ENCODE measurements around the gene CT45A10. TPM values are rescaled to one million over a fixed set of nuclear protein-coding genes. Genes with fewer than 3 reads are reported as not detected.
"Not testable (repeated sequence)": the region's sequence is repeated elsewhere in the genome, so short reads cannot be mapped to it uniquely, and the experiment has no call there.

CT45A10 gene, protein sequence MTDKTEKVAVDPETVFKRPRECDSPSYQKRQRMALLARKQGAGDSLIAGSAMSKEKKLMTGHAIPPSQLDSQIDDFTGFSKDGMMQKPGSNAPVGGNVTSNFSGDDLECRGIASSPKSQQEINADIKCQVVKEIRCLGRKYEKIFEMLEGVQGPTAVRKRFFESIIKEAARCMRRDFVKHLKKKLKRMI
- not detected for total RNA-seq

- DNase-seq, result no peak
Observed at GRCh38 chrX:135893294-135893817, at the start of gene CT45A10, which contains the start of gene SAGE1. Gene CT45A10, minus strand, starts transcription at chrX:135893444. Its CDS starts 8,100 bp downstream, at chrX:135885344. Gene SAGE1, plus strand, starts transcription at chrX:135893716. Its CDS starts 2,527 bp downstream, at chrX:135896243.

DNA sequence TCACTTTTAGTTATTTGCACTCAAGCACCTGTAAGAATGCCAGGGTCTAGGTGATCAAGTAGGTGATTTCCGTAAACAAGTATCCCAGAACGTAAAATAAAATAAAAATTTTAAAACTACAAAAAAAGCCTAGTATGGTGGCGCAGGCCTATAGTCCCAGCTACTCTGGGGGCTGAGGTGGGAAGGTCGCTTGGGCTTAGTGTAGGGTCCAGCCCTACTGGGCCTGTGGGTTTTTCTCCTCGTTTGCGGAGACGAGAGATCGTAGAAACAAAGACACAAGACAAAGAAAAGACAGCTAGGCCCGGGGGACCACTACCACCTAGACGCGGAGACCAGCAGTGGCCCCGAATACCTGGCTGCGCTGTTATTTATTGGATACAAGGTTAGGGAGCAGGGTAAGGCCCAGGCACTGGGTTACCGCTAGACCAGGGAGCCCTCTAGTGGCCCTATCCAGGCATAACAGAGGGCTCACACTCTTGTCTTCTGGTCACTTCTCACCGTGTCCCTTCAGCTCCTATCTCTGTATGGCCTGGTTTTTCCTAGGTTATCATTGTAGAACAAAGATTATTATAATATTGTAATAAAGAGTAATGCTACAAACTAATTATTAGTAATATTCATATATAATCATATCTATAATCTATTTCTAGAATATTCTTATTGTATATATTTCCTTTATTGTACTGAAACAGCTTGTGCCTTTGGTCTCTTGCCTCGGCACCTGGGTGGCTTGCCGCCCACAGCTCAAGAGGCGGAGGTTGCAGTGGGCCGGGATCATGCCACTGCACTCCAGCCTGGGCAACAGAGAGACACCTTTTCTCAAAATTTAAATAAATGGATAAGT is 38.6 kb upstream of the CT45A10 start:
- DNase-seq, result peak; percentile 0

DNA sequence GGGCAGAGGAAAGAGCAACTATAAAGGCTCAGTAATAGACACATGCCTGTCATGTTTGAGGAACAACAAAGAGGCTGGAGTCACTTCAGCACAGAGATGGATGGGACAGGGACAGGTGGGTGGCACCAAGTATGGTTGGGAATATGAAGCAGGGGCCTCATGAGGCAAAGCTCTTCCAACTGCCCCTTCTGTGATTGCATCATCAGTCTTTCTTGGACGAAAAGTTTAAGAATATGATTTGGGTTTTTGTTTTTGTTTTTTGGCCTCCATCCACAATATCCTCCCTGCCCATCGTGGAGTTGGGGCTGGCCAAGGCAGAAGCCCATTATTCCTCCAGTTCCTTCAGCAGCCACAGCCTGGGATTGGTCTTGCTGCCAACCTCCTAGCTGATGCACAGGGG is 34.7 kb upstream of the CT45A10 start:
- DNase-seq, result no peak

- DNase-seq, result no peak
Observed at GRCh38 chrX:135923353-135923752, 30.1 kb upstream of the CT45A10 start.

DNA sequence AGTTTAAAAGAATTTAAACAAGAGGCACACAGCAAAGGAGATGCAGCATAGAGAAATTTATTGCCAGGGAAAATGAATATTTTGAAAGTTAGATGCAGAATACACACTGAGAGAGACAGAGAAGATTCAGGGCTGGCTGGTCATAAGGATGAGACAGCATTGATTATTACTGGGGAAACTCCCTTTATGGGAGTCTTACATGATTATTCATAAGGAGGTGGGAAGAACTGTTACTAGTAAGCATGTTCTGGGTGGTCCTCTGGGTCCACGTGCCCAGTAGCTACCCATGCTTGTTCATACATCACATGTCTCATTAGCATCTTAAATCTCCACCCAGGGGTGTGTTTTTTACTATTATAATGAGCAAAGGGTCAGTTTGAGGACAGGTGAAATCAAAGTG is 27.3 kb upstream of the CT45A10 start:
- DNase-seq, result not testable (repeated sequence)

GRCh38 chrX:135914404-135914803 is 21.2 kb upstream of the CT45A10 start:
- DNase-seq, result no peak

- no peak for DNase-seq
Observed at GRCh38 chrX:135910251-135910650, 17.0 kb upstream of the CT45A10 start.

GRCh38 chrX:135892781-135893180 is 463 bp downstream of the CT45A10 start:
- no peak for DNase-seq

GRCh38 chrX:135890087-135890585 is 3.1 kb downstream of the CT45A10 start:
- no peak for DNase-seq

DNA sequence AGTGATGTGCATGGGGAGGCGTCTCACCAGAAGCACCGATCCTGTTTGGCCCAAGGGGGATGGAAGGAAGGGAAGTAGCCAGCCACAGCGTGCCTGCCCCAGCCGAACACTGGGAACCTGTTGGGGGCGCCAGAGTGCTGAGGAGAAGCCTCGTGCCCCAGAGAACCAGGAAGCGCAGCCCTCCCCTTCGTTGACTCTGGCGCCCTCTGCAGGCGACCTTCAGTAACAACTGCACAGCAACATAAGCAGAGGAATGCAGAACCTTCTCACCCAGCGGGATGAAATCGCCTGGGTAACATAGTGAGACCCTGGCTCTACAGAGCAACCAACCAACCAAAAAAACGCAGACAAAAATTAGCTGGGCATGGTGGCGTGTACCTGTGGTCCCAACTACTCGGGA is 4.3 kb downstream of the CT45A10 start:
- DNase-seq, result not testable (repeated sequence)

- not testable (repeated sequence) for DNase-seq
Observed at GRCh38 chrX:135888230-135888629, 5.0 kb downstream of the CT45A10 start.

- DNase-seq, result not testable (repeated sequence)
Observed at GRCh38 chrX:135882741-135883140, 10.5 kb downstream of the CT45A10 start.

DNA sequence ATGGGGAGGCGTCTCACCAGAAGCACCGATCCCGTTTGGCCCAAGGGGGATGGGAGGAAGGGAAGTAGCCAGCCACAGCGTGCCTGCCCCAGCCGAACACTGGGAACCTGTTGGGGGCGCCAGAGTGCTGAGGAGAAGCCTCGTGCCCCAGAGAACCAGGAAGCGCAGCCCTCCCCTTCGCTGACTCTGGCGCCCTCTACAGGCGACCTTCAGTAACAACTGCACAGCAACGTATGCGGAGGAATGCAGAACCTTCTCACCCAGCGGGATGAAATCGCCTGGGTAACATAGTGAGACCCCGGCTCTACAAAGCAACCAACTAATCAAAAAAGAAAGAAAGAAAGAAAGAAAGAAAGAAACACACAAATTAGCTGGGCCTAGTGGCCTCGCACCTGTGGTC is 21.5 kb downstream of the CT45A10 start, which contains the start of gene CT45A9:
CT45A9 (minus strand) TSS at position 101 of the 400 bp plus-strand sequence. CDS start 3,751 bp downstream, outside the sequence.
- not testable (repeated sequence) for DNase-seq

DNA sequence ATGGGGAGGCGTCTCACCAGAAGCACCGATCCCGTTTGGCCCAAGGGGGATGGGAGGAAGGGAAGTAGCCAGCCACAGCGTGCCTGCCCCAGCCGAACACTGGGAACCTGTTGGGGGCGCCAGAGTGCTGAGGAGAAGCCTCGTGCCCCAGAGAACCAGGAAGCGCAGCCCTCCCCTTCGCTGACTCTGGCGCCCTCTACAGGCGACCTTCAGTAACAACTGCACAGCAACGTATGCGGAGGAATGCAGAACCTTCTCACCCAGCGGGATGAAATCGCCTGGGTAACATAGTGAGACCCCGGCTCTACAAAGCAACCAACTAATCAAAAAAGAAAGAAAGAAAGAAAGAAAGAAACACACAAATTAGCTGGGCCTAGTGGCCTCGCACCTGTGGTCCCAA is 38.8 kb downstream of the CT45A10 start, which contains the start of gene CT45A8:
CT45A8 (minus strand) TSS at position 101 of the 400 bp plus-strand sequence. CDS start 3,755 bp downstream, outside the sequence.
- DNase-seq, result not testable (repeated sequence)

DNA sequence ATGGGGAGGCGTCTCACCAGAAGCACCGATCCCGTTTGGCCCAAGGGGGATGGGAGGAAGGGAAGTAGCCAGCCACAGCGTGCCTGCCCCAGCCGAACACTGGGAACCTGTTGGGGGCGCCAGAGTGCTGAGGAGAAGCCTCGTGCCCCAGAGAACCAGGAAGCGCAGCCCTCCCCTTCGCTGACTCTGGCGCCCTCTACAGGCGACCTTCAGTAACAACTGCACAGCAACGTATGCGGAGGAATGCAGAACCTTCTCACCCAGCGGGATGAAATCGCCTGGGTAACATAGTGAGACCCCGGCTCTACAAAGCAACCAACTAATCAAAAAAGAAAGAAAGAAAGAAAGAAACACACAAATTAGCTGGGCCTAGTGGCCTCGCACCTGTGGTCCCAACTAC is 56.1 kb downstream of the CT45A10 start, which contains the start of gene CT45A7:
CT45A7 (minus strand) TSS at position 101 of the 400 bp plus-strand sequence. CDS start 3,747 bp downstream, outside the sequence.
- not testable (repeated sequence) for DNase-seq

Other genes with a start within 250 kb of the CT45A10 start
- not detected for gene CT45A1, start 179.8 kb downstream of the CT45A10 start, total RNA-seq
- gene CT45A3, start 125.3 kb downstream of the CT45A10 start, total RNA-seq, result not detected
- gene CT45A5, start 107.9 kb downstream of the CT45A10 start, total RNA-seq, result not detected
- not detected for gene CT45A6, start 90.7 kb downstream of the CT45A10 start, total RNA-seq
- gene CT45A2, start 73.4 kb downstream of the CT45A10 start, total RNA-seq, result not detected
- gene CT45A7, start 56.2 kb downstream of the CT45A10 start, total RNA-seq, result not detected
- gene CT45A8, start 38.9 kb downstream of the CT45A10 start, total RNA-seq, result not detected
- not detected for gene CT45A9, start 21.6 kb downstream of the CT45A10 start, total RNA-seq
- gene SAGE1, start 272 bp upstream of the CT45A10 start, total RNA-seq, result not detected
- 16.7 TPM for gene MMGT1, start 80.5 kb upstream of the CT45A10 start, total RNA-seq
- 140 TPM for gene SLC9A6, start 92.0 kb upstream of the CT45A10 start, total RNA-seq

Measured in occipital lobe (tissue), 2 donors.